ENCODE results near the gene TNIP2.

DNA sequence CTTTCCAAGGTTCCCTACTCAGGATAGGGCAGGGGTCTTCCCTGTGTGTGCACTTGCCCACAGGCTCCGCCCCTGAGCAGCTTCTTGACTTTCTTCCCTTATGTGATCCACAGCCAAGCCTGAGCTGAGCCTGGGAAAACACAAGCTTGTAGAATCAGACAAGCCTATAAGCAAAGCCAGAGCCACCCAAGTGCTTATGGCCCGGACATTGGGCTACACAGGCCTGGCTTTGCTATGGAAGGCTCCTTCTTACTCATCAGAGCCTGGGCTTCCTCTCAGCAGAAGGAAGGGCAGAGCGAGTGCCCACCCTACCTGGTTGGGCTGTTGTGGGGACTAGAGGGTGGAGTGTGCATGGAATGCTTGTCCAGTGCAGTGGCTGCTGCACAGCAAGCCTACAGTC, 1.3 kb upstream of the TNIP2 start:
- TF ChIP-seq, protein P1, sequence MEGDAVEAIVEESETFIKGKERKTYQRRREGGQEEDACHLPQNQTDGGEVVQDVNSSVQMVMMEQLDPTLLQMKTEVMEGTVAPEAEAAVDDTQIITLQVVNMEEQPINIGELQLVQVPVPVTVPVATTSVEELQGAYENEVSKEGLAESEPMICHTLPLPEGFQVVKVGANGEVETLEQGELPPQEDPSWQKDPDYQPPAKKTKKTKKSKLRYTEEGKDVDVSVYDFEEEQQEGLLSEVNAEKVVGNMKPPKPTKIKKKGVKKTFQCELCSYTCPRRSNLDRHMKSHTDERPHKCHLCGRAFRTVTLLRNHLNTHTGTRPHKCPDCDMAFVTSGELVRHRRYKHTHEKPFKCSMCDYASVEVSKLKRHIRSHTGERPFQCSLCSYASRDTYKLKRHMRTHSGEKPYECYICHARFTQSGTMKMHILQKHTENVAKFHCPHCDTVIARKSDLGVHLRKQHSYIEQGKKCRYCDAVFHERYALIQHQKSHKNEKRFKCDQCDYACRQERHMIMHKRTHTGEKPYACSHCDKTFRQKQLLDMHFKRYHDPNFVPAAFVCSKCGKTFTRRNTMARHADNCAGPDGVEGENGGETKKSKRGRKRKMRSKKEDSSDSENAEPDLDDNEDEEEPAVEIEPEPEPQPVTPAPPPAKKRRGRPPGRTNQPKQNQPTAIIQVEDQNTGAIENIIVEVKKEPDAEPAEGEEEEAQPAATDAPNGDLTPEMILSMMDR (IDR thresholded peaks at IDR 0.05) = no peak
- no peak for TF ChIP-seq POLR2A (IDR thresholded peaks at IDR 0.05)

All from uterus (tissue), 2 donors.